RWPE2 (cell line): ENCODE data around the gene FOCAD.
"Not testable (repeated sequence)": the region's sequence is repeated elsewhere in the genome, so short reads cannot be mapped to it uniquely, and the experiment has no call there.

Experiments used
- ATAC-seq: fragments of 200-7000 bp; cut with Tn5 transposase; 3 replicates; pipeline ENCODE4 v1.9.1; 2021; ENCODE audit warnings: low read depth
- DNase-seq: peaks from one replicate; pipeline ENCODE4 v3.0.0-alpha.2; 2020; ENCODE audit warnings: low spot score
- H3K27ac ChIP-seq: fragments of 450-650 bp; 2 replicates; pipeline ENCODE4 v1.5.1; 2017; ENCODE audit warnings: mild to moderate bottlenecking; ENCODE audit not compliant: poor library complexity, severe bottlenecking
- H3K27me3 ChIP-seq: fragments of 250-450 bp; sonication (Bioruptor Pico); 2 replicates; pipeline ENCODE4 v1.5.1; 2021; ENCODE audit warnings: mild to moderate bottlenecking, moderate library complexity; ENCODE audit not compliant: insufficient read depth, poor library complexity, severe bottlenecking
- H3K36me3 ChIP-seq: fragments of 250-450 bp; sonication (Bioruptor Pico); 2 replicates; pipeline ENCODE4 v1.5.1; 2020; ENCODE audit warnings: low read depth, mild to moderate bottlenecking, moderate library complexity
- H3K4me1 ChIP-seq: fragments of 250-450 bp; sonication (Bioruptor Pico); 2 replicates; pipeline ENCODE4 v1.5.1; 2021; ENCODE audit warnings: mild to moderate bottlenecking, moderate library complexity; ENCODE audit not compliant: insufficient read depth, poor library complexity, severe bottlenecking
- H3K4me3 ChIP-seq: fragments of 250-450 bp; sonication (Bioruptor Pico); 2 replicates; pipeline ENCODE4 v1.5.1; 2021; ENCODE audit warnings: mild to moderate bottlenecking, moderate library complexity; ENCODE audit not compliant: severe bottlenecking
- H3K9me3 ChIP-seq: fragments of 250-450 bp; sonication (Bioruptor Pico); 2 replicates; pipeline ENCODE4 v1.5.1; 2021; ENCODE audit warnings: mild to moderate bottlenecking, moderate library complexity; ENCODE audit not compliant: severe bottlenecking
- TF ChIP-seq, protein P1 (sequence below): fragments of 450-650 bp; IDR thresholded peaks from one replicate; pipeline ENCODE4 v1.5.1; 2017; ENCODE audit warnings: mild to moderate bottlenecking, moderate library complexity; ENCODE audit not compliant: poor library complexity, severe bottlenecking

FOCAD gene

GRCh38 chr9:20662156-20662555 lies 21.9 kb upstream of the FOCAD start:
- Histone ChIP-seq H3K27me3 (no peaks in the 10 kb centered on the region), H3K36me3 (peaks cover 5% of the 10 kb centered on the region; the same call in 1 of the 2 replicates), H3K4me3 (no peak overlapping the region), H3K27ac (no peak overlapping the region), H3K4me1 (peaks cover 16% of the 10 kb centered on the region), H3K9me3 (peaks cover 3% of the 10 kb centered on the region)
- no peak for ATAC-seq
- DNase-seq = no peak
- TF ChIP-seq, protein P1, sequence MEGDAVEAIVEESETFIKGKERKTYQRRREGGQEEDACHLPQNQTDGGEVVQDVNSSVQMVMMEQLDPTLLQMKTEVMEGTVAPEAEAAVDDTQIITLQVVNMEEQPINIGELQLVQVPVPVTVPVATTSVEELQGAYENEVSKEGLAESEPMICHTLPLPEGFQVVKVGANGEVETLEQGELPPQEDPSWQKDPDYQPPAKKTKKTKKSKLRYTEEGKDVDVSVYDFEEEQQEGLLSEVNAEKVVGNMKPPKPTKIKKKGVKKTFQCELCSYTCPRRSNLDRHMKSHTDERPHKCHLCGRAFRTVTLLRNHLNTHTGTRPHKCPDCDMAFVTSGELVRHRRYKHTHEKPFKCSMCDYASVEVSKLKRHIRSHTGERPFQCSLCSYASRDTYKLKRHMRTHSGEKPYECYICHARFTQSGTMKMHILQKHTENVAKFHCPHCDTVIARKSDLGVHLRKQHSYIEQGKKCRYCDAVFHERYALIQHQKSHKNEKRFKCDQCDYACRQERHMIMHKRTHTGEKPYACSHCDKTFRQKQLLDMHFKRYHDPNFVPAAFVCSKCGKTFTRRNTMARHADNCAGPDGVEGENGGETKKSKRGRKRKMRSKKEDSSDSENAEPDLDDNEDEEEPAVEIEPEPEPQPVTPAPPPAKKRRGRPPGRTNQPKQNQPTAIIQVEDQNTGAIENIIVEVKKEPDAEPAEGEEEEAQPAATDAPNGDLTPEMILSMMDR = no peak

- no peaks in the 10 kb centered on the region for H3K27me3 ChIP-seq
- H3K4me1 ChIP-seq = peaks cover 16% of the 10 kb centered on the region
- TF ChIP-seq, protein P1 = no peak
- H3K36me3 ChIP-seq = peaks cover 5% of the 10 kb centered on the region; the same call in 1 of the 2 replicates
- peaks cover 3% of the 10 kb centered on the region for H3K9me3 ChIP-seq
- H3K27ac ChIP-seq = no peak overlapping the region
- no peak overlapping the region for H3K4me3 ChIP-seq
- no peak for ATAC-seq
- no peak for DNase-seq
Measured at GRCh38 chr9:20663133-20663532, 20.9 kb upstream of the FOCAD start.

DNA sequence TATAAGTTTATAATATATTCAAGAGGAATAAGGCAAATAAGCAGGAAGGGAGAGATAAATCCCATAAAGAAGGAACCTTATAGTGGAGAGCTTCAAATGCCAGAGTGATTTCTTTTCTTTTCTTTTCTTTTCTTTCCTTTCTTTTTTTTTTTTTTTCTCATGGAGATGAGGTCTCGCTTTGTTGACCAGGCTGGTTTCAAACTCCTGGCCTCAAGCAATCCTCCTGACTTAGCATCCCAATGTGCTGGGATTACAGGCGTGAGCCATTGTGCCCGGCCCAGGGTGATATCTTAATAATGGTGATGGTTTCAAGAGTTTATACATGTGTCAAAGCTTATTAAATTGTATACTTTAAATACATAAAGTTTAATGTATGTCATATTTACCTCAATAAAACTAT lies 19.6 kb upstream of the FOCAD start:
- TF ChIP-seq, protein P1 = no peak
- H3K36me3 ChIP-seq = peaks cover 5% of the 10 kb centered on the region; the same call in 1 of the 2 replicates
- no peaks in the 10 kb centered on the region for H3K27me3 ChIP-seq
- ATAC-seq (no peak), DNase-seq (no peak)
- no peak overlapping the region for H3K27ac ChIP-seq
- no peak overlapping the region for H3K4me3 ChIP-seq
- peaks cover 13% of the 10 kb centered on the region for H3K4me1 ChIP-seq
- H3K9me3 ChIP-seq = peaks cover 3% of the 10 kb centered on the region

DNA sequence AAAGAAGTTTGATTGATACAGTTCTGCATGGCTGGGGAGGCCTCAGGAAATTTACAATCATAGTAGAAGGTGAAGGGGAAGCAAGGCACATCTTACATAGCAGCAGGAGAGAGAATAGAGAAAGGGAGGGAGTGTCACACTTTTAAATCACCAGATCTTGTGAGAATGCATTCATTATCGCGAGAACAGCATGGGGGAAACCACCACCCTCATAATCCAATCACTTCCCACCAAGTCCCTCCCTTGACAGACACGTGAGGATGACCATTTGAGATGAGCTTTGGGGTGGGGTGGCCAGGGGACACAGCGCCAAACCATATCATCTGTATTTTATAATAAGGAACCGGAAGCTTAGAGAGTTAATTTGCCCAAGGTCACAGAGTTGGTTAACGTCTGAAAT lies 13.7 kb upstream of the FOCAD start:
- Histone ChIP-seq H3K9me3 (no peaks in the 10 kb centered on the region), H3K4me1 (no peaks in the 10 kb centered on the region), H3K36me3 (no peaks in the 10 kb centered on the region), H3K27me3 (no peaks in the 10 kb centered on the region), H3K27ac (no peak overlapping the region), H3K4me3 (no peak overlapping the region)
- ATAC-seq (no peak), DNase-seq (no peak)
- TF ChIP-seq, protein P1 = no peak

- H3K4me3 ChIP-seq = no peak overlapping the region
- H3K4me1 ChIP-seq = no peaks in the 10 kb centered on the region
- ATAC-seq (no peak), DNase-seq (no peak)
- H3K27ac ChIP-seq = no peak overlapping the region
- no peaks in the 10 kb centered on the region for H3K36me3 ChIP-seq
- no peaks in the 10 kb centered on the region for H3K9me3 ChIP-seq
- no peaks in the 10 kb centered on the region for H3K27me3 ChIP-seq
- TF ChIP-seq, protein P1 = no peak
Measured at GRCh38 chr9:20671635-20672034, 12.4 kb upstream of the FOCAD start.

DNA sequence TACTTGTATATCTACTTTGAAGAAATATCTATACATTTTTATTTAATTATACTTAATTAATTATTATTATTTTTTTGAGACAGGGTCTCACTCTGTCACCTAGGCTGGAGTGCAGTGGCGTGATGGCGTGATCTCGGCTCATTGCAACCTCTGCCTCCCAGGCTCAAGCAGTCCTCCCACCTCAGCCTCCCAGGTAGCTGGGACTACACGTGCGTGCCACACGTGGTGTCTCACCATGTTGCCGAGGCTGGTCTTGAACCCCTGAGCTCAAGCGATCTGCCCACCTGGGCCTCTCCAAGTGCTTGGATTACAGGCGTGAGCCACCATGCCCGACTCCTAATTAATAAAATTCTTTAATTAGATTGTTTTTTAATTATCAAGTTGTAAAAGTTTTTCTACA lies 10.5 kb upstream of the FOCAD start:
- not testable (repeated sequence) for H3K4me1 ChIP-seq, H3K36me3 ChIP-seq, H3K4me3 ChIP-seq, ATAC-seq, H3K27ac ChIP-seq, H3K27me3 ChIP-seq, DNase-seq, H3K9me3 ChIP-seq
